AG04449 (cell line): ENCODE data around the gene ZBTB22.

Experiments
- CTCF ChIA-PET: fragments of 350-600 bp; formaldehyde crosslinking; extraction: SDS; loops from one replicate; lab custom pipeline; 2021; ENCODE audit warnings: antibody characterized with exemption; lab: Yijun Ruan, JAX
- POLR2A ChIA-PET: fragments of 400-600, 350-600 bp; formaldehyde crosslinking; extraction: SDS; loops from one replicate; lab custom pipeline; 2020; ENCODE audit warnings: antibody characterized with exemption, inconsistent platforms; lab: Yijun Ruan, JAX
- DNase-seq: peaks from one replicate; pipeline ENCODE4 v3.0.0-alpha.2; 2010; ENCODE audit warnings: low read depth, low spot score
- H3K4me3 ChIP-seq: 2 replicates; pipeline ENCODE4 v1.5.1; 2011; ENCODE audit warnings: low read depth, mild to moderate bottlenecking, control low read depth, low read length
- TF ChIP-seq, protein P1 (sequence below): IDR thresholded peaks from one replicate; pipeline ENCODE4 v1.5.1; 2011; ENCODE audit warnings: mild to moderate bottlenecking, moderate library complexity, low read length, control low read depth, inconsistent platforms; ENCODE audit not compliant: insufficient read depth; ENCODE audit errors: missing control alignments

Gene ZBTB22

DNA sequence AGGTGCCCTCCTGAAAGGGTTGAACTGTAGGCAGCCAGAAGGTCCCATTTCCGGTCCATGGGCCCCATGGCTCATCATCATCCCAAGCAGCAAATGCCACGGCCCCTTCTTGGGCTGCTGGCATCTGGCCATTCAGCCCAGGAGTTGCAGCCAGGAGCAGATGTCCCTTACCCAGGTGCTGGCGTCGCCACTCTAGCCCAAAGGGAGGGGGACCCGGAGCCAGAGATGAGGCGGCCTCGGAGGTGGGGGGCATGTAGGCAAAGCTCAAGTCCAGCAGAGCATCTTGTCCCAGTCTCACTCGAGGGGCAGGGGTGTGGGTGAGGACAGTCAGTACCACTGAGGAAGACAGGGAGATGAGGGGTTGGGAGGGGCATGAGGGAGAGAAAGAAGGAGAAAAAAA lies 12.5 kb downstream of the ZBTB22 start:
- H3K4me3 ChIP-seq: no peak overlapping the region
- CTCF ChIA-PET: no interaction called here
- no peak for DNase-seq
- POLR2A ChIA-PET: no interaction called here
- TF ChIP-seq, protein P1, sequence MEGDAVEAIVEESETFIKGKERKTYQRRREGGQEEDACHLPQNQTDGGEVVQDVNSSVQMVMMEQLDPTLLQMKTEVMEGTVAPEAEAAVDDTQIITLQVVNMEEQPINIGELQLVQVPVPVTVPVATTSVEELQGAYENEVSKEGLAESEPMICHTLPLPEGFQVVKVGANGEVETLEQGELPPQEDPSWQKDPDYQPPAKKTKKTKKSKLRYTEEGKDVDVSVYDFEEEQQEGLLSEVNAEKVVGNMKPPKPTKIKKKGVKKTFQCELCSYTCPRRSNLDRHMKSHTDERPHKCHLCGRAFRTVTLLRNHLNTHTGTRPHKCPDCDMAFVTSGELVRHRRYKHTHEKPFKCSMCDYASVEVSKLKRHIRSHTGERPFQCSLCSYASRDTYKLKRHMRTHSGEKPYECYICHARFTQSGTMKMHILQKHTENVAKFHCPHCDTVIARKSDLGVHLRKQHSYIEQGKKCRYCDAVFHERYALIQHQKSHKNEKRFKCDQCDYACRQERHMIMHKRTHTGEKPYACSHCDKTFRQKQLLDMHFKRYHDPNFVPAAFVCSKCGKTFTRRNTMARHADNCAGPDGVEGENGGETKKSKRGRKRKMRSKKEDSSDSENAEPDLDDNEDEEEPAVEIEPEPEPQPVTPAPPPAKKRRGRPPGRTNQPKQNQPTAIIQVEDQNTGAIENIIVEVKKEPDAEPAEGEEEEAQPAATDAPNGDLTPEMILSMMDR: no peak

DNA sequence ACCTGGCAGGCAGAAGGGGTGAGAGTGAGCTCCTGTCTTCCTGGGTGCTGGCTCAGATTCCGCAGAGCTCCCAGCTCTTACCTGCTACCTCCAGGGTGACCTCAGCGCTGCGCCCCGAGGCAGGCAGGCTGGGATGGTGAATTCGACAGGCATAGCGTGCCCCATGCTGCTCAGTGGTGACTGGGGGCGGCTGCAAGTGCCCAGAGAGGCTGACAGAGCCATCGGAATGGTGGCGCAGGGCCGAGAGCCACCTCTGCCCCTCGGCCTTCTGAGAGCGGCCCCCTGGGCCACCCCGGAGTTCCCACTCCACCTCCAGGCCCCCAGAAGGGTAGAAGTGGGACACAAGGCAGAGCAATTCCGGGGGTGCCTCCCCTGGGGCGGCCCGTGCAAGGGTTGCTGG lies 13.3 kb downstream of the ZBTB22 start:
- POLR2A ChIA-PET: no interaction called here
- TF ChIP-seq, protein P1: no peak
- CTCF ChIA-PET: no interaction called here
- no peak for DNase-seq
- H3K4me3 ChIP-seq: no peak overlapping the region

DNA sequence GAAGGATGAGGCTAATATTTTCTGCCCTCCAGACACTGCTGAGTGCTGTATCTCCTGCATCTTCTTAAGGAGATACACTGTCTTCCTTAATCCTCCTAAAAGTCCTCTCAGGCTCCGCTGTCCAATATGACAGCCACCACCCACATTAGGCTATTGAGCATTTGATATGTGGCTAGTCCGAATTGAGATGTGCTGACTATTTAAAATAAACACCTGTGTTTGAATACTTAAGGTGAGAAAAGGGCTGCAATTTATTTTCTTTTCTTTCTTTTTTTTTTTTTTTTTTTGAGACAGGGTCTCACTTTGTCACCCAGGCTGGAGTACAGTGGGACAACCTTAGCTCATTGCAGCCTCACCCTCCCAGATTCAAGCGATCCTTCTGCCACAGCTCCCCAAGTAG lies 15.7 kb downstream of the ZBTB22 start:
- CTCF ChIA-PET: interaction anchor here (0.6 to 3.8 kb wide), 3 partner anchors 10 to 104 kb away, joined by 4 to 52 read pairs (median 19); partner anchors contain the start of genes PFDN6 and WDR46
- H3K4me3 ChIP-seq: no peak overlapping the region
- DNase-seq: no peak
- POLR2A ChIA-PET: interaction anchor here (1.0 kb wide), 1 partner anchor 10 kb away, joined by 3 read pairs; no protein-coding TSS in a partner anchor
- TF ChIP-seq, protein P1: no peak

DNA sequence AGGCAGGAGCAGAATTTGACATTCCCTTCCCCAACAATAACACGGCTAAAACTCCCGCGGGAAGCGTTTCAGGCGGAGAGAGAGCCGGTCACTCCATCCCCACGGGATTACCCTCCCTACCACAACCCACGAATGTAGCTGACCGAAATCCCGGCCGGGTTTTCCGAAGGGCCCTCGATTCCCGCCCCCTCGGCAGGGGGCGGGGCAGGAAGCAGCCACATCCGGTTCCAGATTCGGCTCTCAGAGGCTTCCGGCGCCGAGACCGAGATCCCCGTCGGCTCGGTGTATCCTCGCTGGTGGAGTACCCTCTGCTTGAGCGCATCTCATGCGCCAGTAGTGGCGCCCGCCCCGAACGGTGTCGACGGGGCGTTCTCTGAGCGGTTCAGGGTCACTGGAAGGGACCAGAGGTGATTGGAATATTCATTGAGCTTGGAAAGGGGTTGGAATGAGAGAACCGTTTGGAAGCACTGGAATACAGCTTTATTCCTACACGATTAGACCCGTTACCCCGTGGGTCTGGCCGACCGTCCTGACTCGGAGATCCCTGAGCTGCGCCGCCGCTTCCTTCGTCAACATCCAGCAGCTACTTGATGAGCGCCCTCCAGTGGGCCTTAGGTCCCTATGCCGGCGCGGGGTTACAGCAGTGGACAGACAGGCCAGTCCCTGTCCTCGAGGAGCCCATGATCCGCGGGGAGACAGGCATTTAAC lies 18.2 kb downstream of the ZBTB22 start:
- POLR2A ChIA-PET: interaction anchor here (0.5 to 2.7 kb wide), 11 partner anchors 9 to 1114 kb away, joined by 3 to 16 read pairs (median 5); partner anchors contain the start of genes B3GALT4, PFDN6, RPS18 and TAPBP
- no peak for DNase-seq
- CTCF ChIA-PET: interaction anchor here (0.9 to 3.8 kb wide), 14 partner anchors 9 to 127 kb away, joined by 3 to 52 read pairs (median 4); partner anchors contain the start of genes PFDN6, TAPBP and WDR46
- peak overlapping the region; percentile 85 for H3K4me3 ChIP-seq
- TF ChIP-seq, protein P1: peak; percentile 88

DNA sequence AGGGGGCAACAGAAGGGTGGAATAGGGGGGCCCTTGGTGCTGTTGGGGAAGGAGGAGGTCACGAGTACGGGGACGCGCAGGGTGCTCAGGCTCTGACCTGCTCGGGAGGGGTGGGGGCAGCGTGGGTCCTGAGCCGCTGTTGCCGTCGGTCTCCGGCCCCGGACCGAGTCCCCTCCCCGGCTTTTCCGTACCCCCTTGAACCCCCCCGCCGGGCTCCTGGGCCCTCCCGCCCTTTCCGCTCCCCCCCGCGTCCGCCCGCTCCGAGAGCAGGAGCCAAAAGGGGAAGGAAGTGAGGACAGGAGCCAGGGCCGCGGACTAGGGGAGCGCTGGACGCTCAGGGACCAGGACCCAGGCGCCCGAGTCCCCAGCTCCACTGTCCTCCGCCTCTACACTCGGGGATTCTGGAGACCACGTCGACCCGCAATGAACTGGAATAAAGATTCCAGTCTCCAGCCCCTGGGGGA lies 18.7 kb downstream of the ZBTB22 start, which contains the start of gene RGL2:
Gene RGL2, minus strand, starts transcription at position 170 of the 464 bp plus-strand sequence. CDS start 332 bp downstream, outside the sequence.
- H3K4me3 ChIP-seq: peak within 1 kb of the TSS; percentile 85
- DNase-seq: no peak
- POLR2A ChIA-PET: interaction anchor here (0.8 to 2.7 kb wide), 9 partner anchors 9 to 27 kb away, joined by 3 to 16 read pairs (median 5); partner anchors contain the start of genes B3GALT4, PFDN6, RPS18 and TAPBP
- CTCF ChIA-PET: interaction anchor here (0.9 to 3.8 kb wide), 12 partner anchors 9 to 128 kb away, joined by 3 to 52 read pairs (median 6); partner anchors contain the start of genes PFDN6, TAPBP and WDR46
- TF ChIP-seq, protein P1: no peak
